ENCODE measurements around the gene OR8G1. TPM values are rescaled to one million over a fixed set of nuclear protein-coding genes. Genes with fewer than 3 reads are reported as not detected.
"Not testable (repeated sequence)": the region's sequence is repeated elsewhere in the genome, so short reads cannot be mapped to it uniquely, and the experiment has no call there.

The OR8G1 gene
- total RNA-seq, 4 donors from 2014 or later = not detected

DNA sequence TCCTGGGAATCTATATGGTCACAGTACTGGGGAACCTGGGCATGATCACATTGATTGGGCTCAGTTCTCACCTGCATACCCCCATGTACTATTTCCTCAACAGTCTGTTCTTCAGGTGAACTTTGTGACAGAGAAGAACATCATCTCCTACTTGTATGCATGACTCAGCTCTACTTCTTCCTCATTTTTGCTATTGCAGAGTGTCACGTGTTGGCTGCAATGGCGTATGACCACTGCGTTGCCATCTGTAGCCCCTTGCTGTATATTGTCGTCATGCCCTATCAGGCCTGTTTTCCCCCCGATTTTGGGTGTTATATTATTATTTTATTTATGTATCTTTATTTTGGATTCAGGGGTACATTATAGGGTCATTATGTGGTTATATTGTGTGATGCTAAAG lies 2.4 kb upstream of the OR8G1 start:
- WGBS, 2 donors = 55 to 78% methylated on average over 5 of the region's 5 CpGs
- Histone ChIP-seq H3K9me3 (no peaks in the 10 kb centered on the region), H3K4me1 (no peaks in the 10 kb centered on the region), H3K27me3 (no peaks in the 10 kb centered on the region), H3K27ac (no peak overlapping the region), H3K4me3 (no peak overlapping the region), H3K36me3 (no peaks in the 10 kb centered on the region)
- no peak for DNase-seq (ENCODE audit: low spot score in 2 of 2)
- no peak for TF ChIP-seq CTCF (IDR thresholded peaks at IDR 0.05)

GRCh38 chr11:124249869-124250268 lies 9.0 kb downstream of the OR8G1 start:
- not testable (repeated sequence) for H3K4me3 ChIP-seq; H3K9me3 ChIP-seq; H3K27ac ChIP-seq; H3K27me3 ChIP-seq; DNase-seq (ENCODE audit: low spot score in 2 of 2); H3K4me1 ChIP-seq; H3K36me3 ChIP-seq
- 60 to 73% methylated on average over 3 of the region's 3 CpGs for WGBS, 2 donors

DNA sequence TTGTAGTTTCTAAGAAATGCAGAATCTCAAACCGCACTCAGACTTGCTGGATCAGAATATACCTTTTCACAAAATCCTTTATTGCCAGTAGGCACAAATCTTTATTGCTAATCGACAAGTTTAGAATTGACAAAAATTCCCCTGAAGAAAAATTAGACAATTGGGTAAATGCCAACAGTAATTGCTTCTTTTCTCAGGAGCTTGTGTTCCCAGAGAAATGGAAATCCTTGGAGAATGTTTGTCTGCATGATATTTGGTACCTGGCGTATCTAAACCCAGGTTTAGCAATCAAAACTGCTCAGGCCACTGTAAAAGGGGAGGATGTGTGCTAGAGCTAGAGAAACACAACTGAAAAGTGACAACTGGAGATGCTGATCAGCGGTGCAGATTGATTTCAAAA lies 15.2 kb downstream of the OR8G1 start, which contains the start of gene OR8G5:
TSS of gene OR8G5 (plus strand) at position 301 of the 400 bp plus-strand sequence. CDS start 8,556 bp downstream, outside the sequence.
- WGBS, 2 donors = 81 to 90% methylated on average over 4 of the region's 4 CpGs
- no peaks in the 10 kb centered on the region for H3K9me3 ChIP-seq
- DNase-seq (ENCODE audit: low spot score in 2 of 2) = no peak
- no peaks in the 10 kb centered on the region for H3K4me1 ChIP-seq
- H3K4me3 ChIP-seq = no peak within 1 kb of the TSS
- no peak for TF ChIP-seq EP300 (IDR thresholded peaks at IDR 0.05)
- no peak for TF ChIP-seq CTCF (IDR thresholded peaks at IDR 0.05)
- no peak for TF ChIP-seq POLR2A (IDR thresholded peaks at IDR 0.05)
- no peaks in the 10 kb centered on the region for H3K27me3 ChIP-seq
- H3K27ac ChIP-seq = no peak within 1 kb of the TSS
- H3K36me3 ChIP-seq = no peaks in the 10 kb centered on the region

GRCh38 chr11:124265041-124265440 lies 24.1 kb downstream of the OR8G1 start:
- WGBS, 2 donors = 56 to 64% methylated on average over 4 of the region's 4 CpGs

GRCh38 chr11:124270886-124271285 lies 30.0 kb downstream of the OR8G1 start:
- H3K27me3 ChIP-seq; H3K4me3 ChIP-seq; H3K27ac ChIP-seq; DNase-seq (ENCODE audit: low spot score in 2 of 2); H3K36me3 ChIP-seq; H3K4me1 ChIP-seq; H3K9me3 ChIP-seq: not testable (repeated sequence)
- WGBS, 2 donors = 40 to 49% methylated on average over 7 of the region's 7 CpGs

More at GRCh38 chr11:124265041-124265440, 24.1 kb downstream of the OR8G1 start:
- H3K36me3 ChIP-seq, H3K9me3 ChIP-seq, H3K4me3 ChIP-seq, H3K27me3 ChIP-seq, H3K27ac ChIP-seq, H3K4me1 ChIP-seq: not testable (repeated sequence)
- peak in 1 of 2 donors; percentile 5 for DNase-seq (ENCODE audit: low spot score in 2 of 2)

- Histone ChIP-seq H3K4me1 (no peaks in the 10 kb centered on the region), H3K9me3 (no peaks in the 10 kb centered on the region), H3K4me3 (no peak overlapping the region), H3K27me3 (no peaks in the 10 kb centered on the region), H3K36me3 (no peaks in the 10 kb centered on the region), H3K27ac (no peak overlapping the region)
- TF ChIP-seq EP300 (IDR thresholded peaks at IDR 0.05) = no peak
- TF ChIP-seq CTCF (IDR thresholded peaks at IDR 0.05) = no peak
- no peak for TF ChIP-seq POLR2A (IDR thresholded peaks at IDR 0.05)
- DNase-seq (ENCODE audit: low spot score in 2 of 2) = no peak
- 86 to 94% methylated on average over 2 of the region's 2 CpGs for whole genome bisulfite sequencing, 2 donors
Observed at GRCh38 chr11:124274000-124274399, 33.1 kb downstream of the OR8G1 start.

GRCh38 chr11:124276081-124276480 lies 35.2 kb downstream of the OR8G1 start:
- Histone ChIP-seq H3K4me1 (no peaks in the 10 kb centered on the region), H3K36me3 (no peaks in the 10 kb centered on the region), H3K9me3 (peaks cover 0 to under 1% (median 0%) of the 10 kb centered on the region in 4 donors), H3K27ac (no peak overlapping the region), H3K27me3 (no peaks in the 10 kb centered on the region), H3K4me3 (no peak overlapping the region)
- TF ChIP-seq CTCF (IDR thresholded peaks at IDR 0.05) (no peak), EP300 (IDR thresholded peaks at IDR 0.05) (no peak), POLR2A (IDR thresholded peaks at IDR 0.05) (no peak)
- no peak for DNase-seq (ENCODE audit: low spot score in 2 of 2)
- WGBS, 2 donors = 63 to 69% methylated on average over 1 of the region's 1 CpG
